HFF-Myc (cell line): ENCODE results near the gene ZNF764.
"Not testable (repeated sequence)": the region's sequence is repeated elsewhere in the genome, so short reads cannot be mapped to it uniquely, and the experiment has no call there.

ENCODE experiments used
- DNase-seq: peaks from one replicate; pipeline ENCODE4 v3.0.0-alpha.2; 2011; ENCODE audit warnings: low read depth; ENCODE audit errors: extremely low read depth
- H3K4me3 ChIP-seq: replicated peaks from 2 replicates; pipeline ENCODE4 v1.5.1; 2011; ENCODE audit warnings: low read depth, mild to moderate bottlenecking, control low read depth, low read length
- CTCF ChIP-seq: IDR thresholded peaks from 2 replicates; pipeline ENCODE4 v1.5.1; 2012; ENCODE audit warnings: mild to moderate bottlenecking, low read depth, low read length, control low read depth; ENCODE audit errors: missing control alignments

The ZNF764 gene

GRCh38 chr16:30524575-30525568 is 33.3 kb downstream of the ZNF764 start:
- no peak for DNase-seq
- H3K4me3 ChIP-seq, result no peak overlapping the region
- TF ChIP-seq CTCF, result no peak

GRCh38 chr16:30523768-30524574 is 34.2 kb downstream of the ZNF764 start:
- no peak for TF ChIP-seq CTCF
- no peak overlapping the region for H3K4me3 ChIP-seq
- no peak for DNase-seq

- not testable (repeated sequence) for DNase-seq, H3K4me3 ChIP-seq
Measured at GRCh38 chr16:30522702-30523463, 35.3 kb downstream of the ZNF764 start.

- TF ChIP-seq CTCF, result no peak
- no peak overlapping the region for H3K4me3 ChIP-seq
Measured at GRCh38 chr16:30521873-30522641, 36.1 kb downstream of the ZNF764 start.

GRCh38 chr16:30521476-30521872 is 36.7 kb downstream of the ZNF764 start:
- no peak for TF ChIP-seq CTCF
- DNase-seq, result no peak
- no peak overlapping the region for H3K4me3 ChIP-seq

More at GRCh38 chr16:30521873-30522641, 36.1 kb downstream of the ZNF764 start:
- no peak for DNase-seq

- TF ChIP-seq CTCF, result no peak
- H3K4me3 ChIP-seq, result no peak overlapping the region
- no peak for DNase-seq
Measured at GRCh38 chr16:30519120-30520049, 38.8 kb downstream of the ZNF764 start.
